Colonic mucosa (tissue), 4 donors: ENCODE measurements around the gene OBP2B. TPM values are rescaled to one million over a fixed set of nuclear protein-coding genes. Genes with fewer than 3 reads are reported as not detected.
A peak's percentile ranks its signal among the peaks of the same experiment; 100 is the strongest.

Experiments
- DNase-seq: peaks from one replicate; pipeline ENCODE4 v3.0.0-alpha.2; 2020
- H3K27ac ChIP-seq: fragments of 200-600 bp; one replicate; pipeline ENCODE4 v1.8.0; 2021
- H3K27me3 ChIP-seq: fragments of 200-600 bp; one replicate; pipeline ENCODE4 v1.8.0; 2021
- H3K36me3 ChIP-seq: fragments of 200-600 bp; one replicate; pipeline ENCODE4 v1.8.0; 2021
- H3K4me1 ChIP-seq: fragments of 200-600 bp; one replicate; pipeline ENCODE4 v1.8.0; 2021; ENCODE audit warnings: mild to moderate bottlenecking
- H3K4me3 ChIP-seq: fragments of 200-600 bp; one replicate; pipeline ENCODE4 v1.8.0; 2021
- H3K9ac ChIP-seq, 2 donors: one replicate each; pipeline ENCODE4 v1.7.0; 2013; ENCODE audit warnings: control low read depth in 2 of 2, low read depth in 2 of 2, low read length in 2 of 2
- H3K9me3 ChIP-seq: fragments of 200-600 bp; one replicate; pipeline ENCODE4 v1.8.0; 2021
- CTCF ChIP-seq: fragments of 200-600 bp; IDR thresholded peaks from one replicate; pipeline ENCODE4 v1.8.0; 2022; ENCODE audit warnings: antibody characterized with exemption, mild to moderate bottlenecking
- intact Hi-C: fragments of 100-400 bp; cut with DNase I; formaldehyde crosslinking; loops from one replicate; pipeline ENCODE4 v1.14.1; 2022
- total RNA-seq, 2 donors: library from RNA; stranded (reverse); fragmentation: NEBNext Ultra II Directional in 1 of 2; extraction: Animal tissue kit (Norgen Biotek cat#: 25700) in 1 of 2; gene quantifications; one replicate each; pipeline ENCODE4 v1.2.1, GENCODE V29; 2021
- donor health status: healthy.
- donor health status: DM: no; HTN: no; CAD: no.
- donor health status: DM: no; HTN: no; CAD: no.

OBP2B gene
- total RNA-seq, 2 donors from 2014 or later, result not detected

DNA sequence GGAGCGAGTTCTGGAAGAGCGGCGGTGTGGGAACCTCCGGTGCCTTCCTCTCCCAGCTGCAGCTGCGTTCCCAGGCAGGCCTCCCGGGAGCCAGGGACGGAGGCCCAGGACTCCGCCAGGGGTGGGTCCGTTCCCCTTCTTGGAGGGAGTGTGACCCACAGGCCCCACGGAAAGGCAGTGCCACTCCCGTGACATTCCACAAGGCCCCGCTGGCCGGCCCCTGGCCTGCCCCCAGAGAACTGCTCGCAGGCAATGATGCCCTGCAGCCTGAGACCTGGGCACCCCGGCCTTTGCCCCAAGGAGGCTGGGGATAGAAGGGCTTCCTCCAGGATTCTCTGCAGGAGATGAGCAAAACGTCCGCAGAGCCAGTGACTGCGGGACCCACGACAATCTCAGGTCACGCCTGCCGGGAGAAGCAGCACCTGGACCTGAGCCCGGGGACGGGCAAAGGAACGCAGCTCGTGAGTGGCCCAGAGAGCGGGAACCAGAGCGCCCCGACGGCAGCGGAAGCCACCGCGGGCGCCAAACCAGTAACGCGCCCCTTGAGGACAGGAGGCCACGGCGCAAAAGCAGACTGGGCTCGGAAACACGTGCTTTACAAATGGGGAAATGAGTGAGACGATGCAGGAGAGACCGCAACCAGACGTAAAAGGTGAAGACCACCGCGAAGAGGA is 9.3 kb downstream of the OBP2B start:
- no peaks in the 10 kb centered on the region for H3K27me3 ChIP-seq
- peak overlapping the region; percentile 24 to 40 for H3K9ac ChIP-seq
- no peak overlapping the region for H3K27ac ChIP-seq
- no peaks in the 10 kb centered on the region for H3K9me3 ChIP-seq
- H3K4me3 ChIP-seq, result peak overlapping the region; percentile 30
- TF ChIP-seq CTCF, result no peak
- DNase-seq, result peak; percentile 41
- no peaks in the 10 kb centered on the region for H3K36me3 ChIP-seq
- no peaks in the 10 kb centered on the region for H3K4me1 ChIP-seq
- intact Hi-C loops, result no loop called here

DNA sequence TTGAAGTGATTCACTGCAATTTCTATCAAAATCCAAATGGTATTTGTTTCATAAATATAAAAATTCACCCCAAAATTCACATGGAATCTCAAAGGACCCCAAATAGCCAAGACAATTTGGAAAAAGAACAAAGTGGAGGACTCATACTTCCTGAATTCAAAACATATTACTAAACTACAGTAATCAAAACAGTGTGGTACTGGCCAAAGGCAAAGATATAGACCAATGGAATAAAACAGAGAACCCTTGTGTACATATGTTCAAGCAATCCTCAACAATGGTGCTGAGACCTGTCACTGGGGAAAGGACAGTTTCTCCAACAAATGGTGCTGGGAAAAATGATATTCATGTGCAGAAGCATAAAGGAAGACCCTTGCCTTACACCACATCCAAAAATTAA is 14.0 kb downstream of the OBP2B start:
- DNase-seq, result no peak
- Histone ChIP-seq H3K9me3 (no peaks in the 10 kb centered on the region), H3K9ac (no peak overlapping the region), H3K36me3 (no peaks in the 10 kb centered on the region), H3K4me3 (no peak overlapping the region), H3K27me3 (no peaks in the 10 kb centered on the region), H3K27ac (no peak overlapping the region), H3K4me1 (no peaks in the 10 kb centered on the region)
- no peak for TF ChIP-seq CTCF
- intact Hi-C loops, result no loop called here

- Histone ChIP-seq H3K9ac (no peak overlapping the region), H3K27ac (no peak overlapping the region), H3K9me3 (no peaks in the 10 kb centered on the region), H3K27me3 (no peaks in the 10 kb centered on the region), H3K4me3 (no peak overlapping the region), H3K4me1 (no peaks in the 10 kb centered on the region), H3K36me3 (no peaks in the 10 kb centered on the region)
- DNase-seq, result no peak
- intact Hi-C loops, result no loop called here
- TF ChIP-seq CTCF, result no peak
Measured at GRCh38 chr9:133194597-133194996, 14.5 kb downstream of the OBP2B start.

GRCh38 chr9:133191989-133192388 is 17.1 kb downstream of the OBP2B start:
- Histone ChIP-seq H3K9ac (no peak overlapping the region), H3K36me3 (no peaks in the 10 kb centered on the region), H3K4me3 (no peak overlapping the region), H3K4me1 (no peaks in the 10 kb centered on the region), H3K27ac (no peak overlapping the region), H3K27me3 (no peaks in the 10 kb centered on the region), H3K9me3 (no peaks in the 10 kb centered on the region)
- intact Hi-C loops, result no loop called here
- DNase-seq, result no peak
- TF ChIP-seq CTCF, result no peak

GRCh38 chr9:133189826-133190225 is 19.2 kb downstream of the OBP2B start:
- Histone ChIP-seq H3K4me1 (no peaks in the 10 kb centered on the region), H3K36me3 (no peaks in the 10 kb centered on the region), H3K27me3 (no peaks in the 10 kb centered on the region), H3K4me3 (no peak overlapping the region), H3K9me3 (no peaks in the 10 kb centered on the region), H3K27ac (no peak overlapping the region), H3K9ac (no peak overlapping the region)
- DNase-seq, result no peak
- TF ChIP-seq CTCF, result no peak
- intact Hi-C loops, result loop anchor here (10.0 kb wide), 1 partner anchor 95 kb away; no protein-coding TSS in a partner anchor
